Glutamatergic neuron (in vitro differentiated cells): ENCODE measurements around the gene RFX2. TPM values are rescaled to one million over a fixed set of nuclear protein-coding genes. Genes with fewer than 3 reads are reported as not detected.

ENCODE experiments used
- DNase-seq: peaks from one replicate; pipeline ENCODE4 v3.0.0; 2022
- H3K27ac Mint-ChIP-seq: one replicate; pipeline ENCODE4 v1.8.0; 2020; ENCODE audit warnings: mild to moderate bottlenecking, mixed read lengths, inconsistent platforms; ENCODE audit not compliant: unreplicated experiment
- H3K27me3 Mint-ChIP-seq: one replicate; pipeline ENCODE4 v1.8.0; 2020; ENCODE audit warnings: mild to moderate bottlenecking, moderate library complexity, mixed read lengths, inconsistent platforms; ENCODE audit not compliant: unreplicated experiment
- H3K36me3 Mint-ChIP-seq: one replicate; pipeline ENCODE4 v1.8.0; 2020; ENCODE audit warnings: mild to moderate bottlenecking, mixed read lengths, inconsistent platforms; ENCODE audit not compliant: unreplicated experiment
- H3K4me1 Mint-ChIP-seq: one replicate; pipeline ENCODE4 v1.8.0; 2020; ENCODE audit warnings: mild to moderate bottlenecking, low read depth, mixed read lengths, inconsistent platforms; ENCODE audit not compliant: unreplicated experiment
- H3K4me3 Mint-ChIP-seq: one replicate; pipeline ENCODE4 v1.8.0; 2020; ENCODE audit warnings: mild to moderate bottlenecking, mixed read lengths, inconsistent platforms; ENCODE audit not compliant: unreplicated experiment
- H3K9me3 Mint-ChIP-seq: one replicate; pipeline ENCODE4 v1.8.0; 2020; ENCODE audit warnings: mild to moderate bottlenecking, moderate library complexity, mixed read lengths, inconsistent platforms; ENCODE audit not compliant: unreplicated experiment
- CTCF ChIP-seq: fragments of 200-600 bp; sonication (generic); IDR thresholded peaks from one replicate; pipeline ENCODE4 v1.5.0; 2021; ENCODE audit not compliant: partially characterized antibody, unreplicated experiment
- long read RNA-seq: library from polyadenylated mRNA; unstranded; transcript quantifications from one replicate; pipeline ENCODE4 v2.0.0, GENCODE V29; 2020; ENCODE audit not compliant: unreplicated experiment
- total RNA-seq: library from RNA; stranded (reverse); fragmentation: NEBNext Ultra II Directional; extraction: Animal tissue kit (Norgen Biotek cat#: 25700); gene quantifications from one replicate; pipeline ENCODE4 v1.2.1, GENCODE V29; 2021; ENCODE audit not compliant: unreplicated experiment

RFX2 gene
- total RNA-seq, result 4.3 TPM
- long read RNA-seq, partial matches to known transcripts, result 0 of 2 reads
- long read RNA-seq, other reads (novel, unspliced or antisense), result 1 of 2 reads

- Mint-ChIP-seq H3K9me3 (peaks cover 3% of the 10 kb centered on the region), H3K4me3 (peak within 1 kb of the TSS; percentile 78), H3K36me3 (no peaks in the 10 kb centered on the region), H3K27ac (no peak within 1 kb of the TSS), H3K4me1 (peaks cover 8% of the 10 kb centered on the region), H3K27me3 (peaks cover 7% of the 10 kb centered on the region)
- DNase-seq, result peak; percentile 98
- no peak for TF ChIP-seq CTCF
These were observed at the start of gene RFX2 for GRCh38 chr19:6110360-6110977. TSS of gene RFX2 (minus strand) at chr19:6110500. CDS start at chr19:6047496, 63,004 bp downstream.

GRCh38 chr19:6156033-6156432 lies 45.7 kb upstream of the RFX2 start:
- Mint-ChIP-seq H3K27ac (no peak overlapping the region), H3K4me3 (no peak overlapping the region), H3K4me1 (no peaks in the 10 kb centered on the region), H3K27me3 (peaks cover 2% of the 10 kb centered on the region), H3K9me3 (peaks cover 2% of the 10 kb centered on the region), H3K36me3 (no peaks in the 10 kb centered on the region)
- no peak for DNase-seq
- no peak for TF ChIP-seq CTCF

- DNase-seq, result no peak
- Mint-ChIP-seq H3K36me3 (no peaks in the 10 kb centered on the region), H3K27ac (no peak overlapping the region), H3K27me3 (peaks cover 6% of the 10 kb centered on the region), H3K9me3 (peaks cover 3% of the 10 kb centered on the region), H3K4me3 (no peak overlapping the region), H3K4me1 (no peaks in the 10 kb centered on the region)
- TF ChIP-seq CTCF, result no peak
These were observed 40.0 kb upstream of the RFX2 start for GRCh38 chr19:6150289-6150688.

GRCh38 chr19:6141217-6141616 lies 30.9 kb upstream of the RFX2 start:
- Mint-ChIP-seq H3K9me3 (no peaks in the 10 kb centered on the region), H3K4me1 (no peaks in the 10 kb centered on the region), H3K36me3 (no peaks in the 10 kb centered on the region)

More at GRCh38 chr19:6141217-6141616, 30.9 kb upstream of the RFX2 start:
- peaks cover 6% of the 10 kb centered on the region for H3K27me3 Mint-ChIP-seq
- H3K4me3 Mint-ChIP-seq, result no peak overlapping the region
- no peak for DNase-seq
- no peak for TF ChIP-seq CTCF
- no peak overlapping the region for H3K27ac Mint-ChIP-seq
